NCI-H1436 (cell line): ENCODE measurements around the gene PGM5.
"Not testable (repeated sequence)": the region's sequence is repeated elsewhere in the genome, so short reads cannot be mapped to it uniquely, and the experiment has no call there.

ENCODE experiments used
- DNase-seq: peaks from one replicate; lab custom pipeline; 2025; lab: John Stamatoyannopoulos, UW

The PGM5 gene

DNA sequence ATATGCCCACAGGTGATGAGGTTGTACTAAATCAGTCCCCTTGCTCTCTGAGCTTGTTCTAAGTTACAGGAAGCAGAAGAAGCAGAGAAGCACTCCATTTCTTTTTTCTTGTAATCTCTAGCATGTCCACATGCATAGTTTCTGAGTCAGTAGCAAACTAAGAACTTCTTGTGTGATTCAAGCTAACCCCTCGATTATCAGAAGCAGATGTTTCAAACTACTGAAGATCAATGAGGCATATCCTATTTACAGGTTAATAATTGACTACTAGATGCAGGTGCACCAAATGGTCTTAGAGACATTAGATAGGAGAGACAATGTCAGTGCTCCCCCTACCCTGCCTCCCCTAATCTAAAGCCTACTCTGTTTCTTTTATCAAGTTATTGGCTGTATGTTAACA is 21.3 kb downstream of the PGM5 start:
- not testable (repeated sequence) for DNase-seq

DNA sequence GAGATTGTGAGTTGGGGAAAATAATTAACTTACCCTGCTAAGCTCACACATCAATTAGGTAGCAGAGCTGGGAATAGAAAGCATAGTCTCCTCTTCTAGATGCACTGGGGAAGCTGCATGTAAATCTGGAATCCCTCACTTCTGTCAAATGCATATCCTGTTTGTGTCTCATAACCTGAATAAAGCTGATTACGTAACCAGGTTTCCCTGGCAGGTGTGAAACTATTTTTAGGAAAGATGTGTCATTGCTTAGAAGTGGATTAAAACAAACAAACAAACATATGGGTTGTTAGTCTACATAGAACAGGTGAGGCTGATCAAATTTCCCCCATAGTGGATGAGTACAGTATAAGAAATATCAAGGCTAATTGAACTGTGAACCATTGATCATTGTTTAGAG is 27.5 kb downstream of the PGM5 start:
- DNase-seq, result not testable (repeated sequence)

DNA sequence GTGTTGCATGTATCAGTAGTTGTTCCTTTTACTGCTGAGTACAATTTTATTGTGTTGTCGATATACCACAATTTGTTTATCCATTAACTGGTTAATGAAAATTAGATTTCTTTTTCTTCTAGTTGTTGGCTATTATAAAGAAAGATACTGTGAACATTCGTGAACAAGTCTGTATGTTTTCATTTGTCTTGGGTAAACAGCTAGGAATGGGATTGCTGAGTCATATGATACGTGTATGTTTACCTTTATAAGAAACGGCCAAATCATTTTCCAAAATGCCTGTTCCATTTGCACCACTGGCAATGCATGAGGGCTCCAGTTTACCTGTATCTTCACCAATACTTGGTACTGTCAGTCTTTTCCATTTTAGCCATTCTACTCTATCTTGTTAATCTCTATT is 33.1 kb downstream of the PGM5 start:
- not testable (repeated sequence) for DNase-seq

DNA sequence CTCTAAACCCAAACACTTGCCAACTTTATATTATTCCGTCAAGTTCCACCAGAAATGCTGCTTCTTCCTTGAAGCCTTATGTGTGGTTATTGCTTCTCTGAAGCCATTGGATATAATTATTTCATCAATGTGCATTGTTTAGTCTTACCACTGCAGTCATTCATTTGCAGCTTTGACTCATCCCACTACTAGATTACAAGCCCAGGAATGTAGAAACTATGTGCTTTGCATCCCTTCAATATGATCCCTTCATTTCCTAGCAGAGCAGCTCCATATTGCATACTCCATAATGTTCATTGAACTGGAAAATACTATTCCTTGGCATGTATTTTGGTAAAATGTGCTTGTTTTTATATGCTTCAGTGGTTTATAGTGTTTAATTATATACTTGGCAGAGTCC is 34.3 kb downstream of the PGM5 start:
- DNase-seq, result not testable (repeated sequence)

DNA sequence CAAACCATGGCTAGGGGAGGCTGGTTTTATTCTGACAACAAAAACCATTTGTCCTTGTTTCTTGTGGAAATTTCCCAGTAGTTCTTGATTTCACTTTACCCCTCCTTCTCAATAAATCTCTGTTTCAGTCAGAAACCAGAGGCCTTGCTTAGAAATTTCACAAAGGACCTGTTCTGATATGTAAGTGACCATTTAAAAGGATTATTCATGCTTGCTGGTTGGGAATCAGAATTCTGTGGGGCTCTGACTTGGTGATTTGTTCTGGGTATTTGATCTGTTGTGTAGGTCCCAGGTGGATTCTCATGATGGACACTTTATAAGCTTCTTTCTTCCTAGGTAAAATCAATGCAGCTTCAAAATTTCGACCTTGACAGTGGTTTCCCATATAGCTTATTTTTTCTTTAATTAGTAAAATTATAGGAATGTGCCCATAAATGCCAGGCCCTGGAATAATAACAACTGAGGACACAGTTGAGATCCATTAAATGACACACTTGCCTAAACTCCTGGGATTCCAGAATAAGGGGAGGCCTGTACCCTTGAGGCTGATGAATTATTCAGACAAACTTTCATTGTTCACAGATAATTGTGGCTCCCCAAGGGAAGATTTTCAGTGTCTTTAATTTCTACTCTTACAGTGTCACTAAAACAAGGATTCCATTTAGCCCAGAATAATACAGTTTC is 40.1 kb downstream of the PGM5 start:
- DNase-seq, result not testable (repeated sequence)

DNA sequence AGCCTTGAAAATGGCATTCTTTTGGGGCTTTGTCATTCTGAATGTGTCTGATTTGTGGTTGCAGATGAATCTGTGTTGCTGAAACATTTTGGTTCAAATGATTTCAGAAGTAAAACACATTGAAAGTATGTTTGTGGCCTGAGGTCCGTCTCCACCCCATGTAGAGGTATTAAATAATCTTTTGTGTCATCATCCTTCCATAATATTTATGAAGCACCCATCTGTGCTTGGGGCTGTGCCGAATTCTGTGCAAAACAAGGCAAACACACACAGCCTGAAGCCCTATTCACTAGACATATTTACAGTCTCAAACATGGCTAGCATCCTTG is 40.6 kb downstream of the PGM5 start:
- not testable (repeated sequence) for DNase-seq

DNA sequence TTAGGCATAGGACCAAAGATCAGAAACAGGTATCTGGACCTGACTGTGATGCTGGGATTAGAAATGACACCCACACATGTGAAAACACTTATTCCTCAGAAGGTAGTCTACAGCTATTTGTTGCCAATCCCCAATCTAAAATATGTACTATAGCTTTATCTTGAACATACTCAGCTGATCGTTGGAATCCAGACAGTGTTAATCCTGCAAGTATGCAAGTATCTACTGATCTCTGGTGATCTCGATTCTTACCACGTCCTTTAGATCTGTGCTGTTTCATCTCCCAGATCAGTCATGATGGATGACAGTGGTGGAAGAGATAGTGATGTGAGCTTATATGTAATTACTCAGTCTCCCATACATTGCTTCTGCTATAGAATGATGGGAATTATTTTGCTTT is 41.4 kb downstream of the PGM5 start:
- not testable (repeated sequence) for DNase-seq

DNA sequence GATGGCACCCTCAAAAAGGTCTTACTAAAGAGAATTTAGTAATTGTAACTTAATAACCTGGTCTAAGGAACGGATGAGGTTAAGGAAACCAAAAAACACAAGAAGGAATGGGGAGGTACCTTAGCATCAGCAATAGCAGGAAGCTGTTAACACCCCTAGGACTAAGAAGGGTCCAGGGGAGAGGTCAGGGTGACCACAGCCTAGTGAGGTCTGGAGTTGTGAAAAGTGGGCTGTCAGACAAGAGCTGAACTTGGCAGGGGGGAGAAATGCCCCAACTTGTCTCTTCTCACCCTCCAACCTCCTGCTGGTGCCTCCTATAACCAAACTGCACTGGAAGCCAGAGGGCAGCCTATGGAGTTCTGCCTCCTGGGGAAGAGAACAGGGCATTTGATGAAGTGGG is 41.9 kb downstream of the PGM5 start:
- DNase-seq, result not testable (repeated sequence)

DNA sequence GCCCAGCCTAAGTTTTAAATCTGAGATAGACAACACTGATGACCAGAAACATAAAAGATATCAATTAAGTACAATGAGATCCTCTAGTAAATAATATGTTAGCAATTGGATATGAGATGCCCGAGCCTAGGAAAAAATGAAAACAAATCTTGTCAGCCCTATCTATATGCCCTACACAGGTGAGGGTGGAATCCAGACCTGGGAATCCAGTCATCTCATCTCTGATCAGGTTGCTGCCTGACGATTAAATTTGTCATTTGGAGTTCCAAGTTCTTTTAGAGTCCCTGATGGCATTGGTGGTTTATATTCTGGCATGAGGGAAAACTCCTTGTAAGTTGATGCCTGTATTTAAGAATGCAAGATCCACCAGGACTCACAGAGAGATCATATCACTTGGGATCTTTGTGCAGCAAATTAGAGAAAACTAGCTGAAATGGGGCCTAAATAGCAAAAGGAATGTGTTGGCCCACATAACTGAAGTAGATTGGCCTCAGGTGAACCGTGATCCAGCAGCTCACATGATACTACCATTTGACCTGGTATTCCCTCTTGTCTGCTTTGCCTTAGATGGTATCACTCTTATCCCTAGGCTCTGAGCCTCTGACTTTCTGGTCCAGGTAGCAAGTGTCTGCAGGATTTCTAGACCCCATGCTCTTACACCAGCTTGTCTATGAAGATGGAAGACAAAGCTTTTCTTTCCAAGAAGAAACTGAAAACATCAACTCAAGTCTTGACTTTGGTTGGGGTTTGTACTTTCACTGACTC is 48.2 kb downstream of the PGM5 start:
- not testable (repeated sequence) for DNase-seq

DNA sequence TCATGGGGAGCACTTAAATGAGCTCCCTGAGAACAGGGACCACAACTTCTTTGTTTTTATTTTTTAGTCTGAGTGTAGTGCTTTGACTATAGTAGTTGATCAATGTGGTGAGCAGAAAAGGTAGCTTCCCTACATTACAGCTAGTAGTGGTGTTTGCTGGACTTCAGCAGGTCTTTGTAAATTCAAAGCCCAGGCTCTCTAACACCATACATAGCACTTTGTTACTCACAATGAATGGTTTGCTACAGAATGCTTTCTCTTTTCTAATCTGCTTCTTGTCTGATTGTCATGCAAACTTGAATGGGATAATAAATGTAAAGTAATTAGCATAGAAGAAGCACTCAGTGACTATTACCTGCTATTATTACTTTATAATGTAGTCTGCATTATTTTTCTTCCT is 55.5 kb downstream of the PGM5 start:
- not testable (repeated sequence) for DNase-seq

DNA sequence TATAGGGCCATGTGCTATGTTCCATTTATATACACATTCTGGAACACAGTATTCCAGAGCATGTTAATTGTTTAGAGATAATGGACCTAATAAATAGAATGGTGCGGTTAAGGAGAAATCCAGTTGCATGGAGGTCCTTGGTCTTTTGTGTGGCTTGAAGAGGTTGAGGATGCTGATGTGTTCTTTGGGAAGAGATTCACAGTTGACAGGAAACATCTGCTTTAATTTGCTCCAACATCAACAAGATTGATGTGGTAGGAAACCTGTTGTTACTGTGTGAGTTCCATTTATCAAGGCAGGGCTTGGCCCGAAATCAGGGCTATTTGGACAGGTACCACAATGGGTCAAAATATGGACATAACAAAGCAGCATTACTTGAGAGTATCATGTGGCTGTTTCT is 56.3 kb downstream of the PGM5 start:
- DNase-seq, result not testable (repeated sequence)

DNA sequence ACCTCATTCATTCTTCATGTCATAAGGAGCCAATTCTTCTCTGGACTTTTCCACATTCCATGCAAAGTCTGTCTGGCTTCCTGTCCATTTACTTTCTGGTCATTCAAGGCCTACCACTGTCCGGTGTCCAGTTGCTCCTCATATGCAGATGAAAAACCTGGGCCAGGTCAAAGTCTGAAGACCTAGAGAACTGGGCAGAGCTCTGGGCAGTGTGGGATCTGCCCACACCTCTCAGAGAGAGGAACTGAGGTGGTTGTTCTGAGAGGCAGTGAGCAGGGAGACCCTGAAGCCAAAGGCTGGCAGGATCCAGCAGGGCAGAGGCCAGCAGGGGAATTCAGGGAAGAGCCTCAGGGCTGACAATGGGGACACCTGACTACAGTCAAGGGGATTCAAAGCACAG is 58.7 kb downstream of the PGM5 start:
- DNase-seq, result not testable (repeated sequence)

DNA sequence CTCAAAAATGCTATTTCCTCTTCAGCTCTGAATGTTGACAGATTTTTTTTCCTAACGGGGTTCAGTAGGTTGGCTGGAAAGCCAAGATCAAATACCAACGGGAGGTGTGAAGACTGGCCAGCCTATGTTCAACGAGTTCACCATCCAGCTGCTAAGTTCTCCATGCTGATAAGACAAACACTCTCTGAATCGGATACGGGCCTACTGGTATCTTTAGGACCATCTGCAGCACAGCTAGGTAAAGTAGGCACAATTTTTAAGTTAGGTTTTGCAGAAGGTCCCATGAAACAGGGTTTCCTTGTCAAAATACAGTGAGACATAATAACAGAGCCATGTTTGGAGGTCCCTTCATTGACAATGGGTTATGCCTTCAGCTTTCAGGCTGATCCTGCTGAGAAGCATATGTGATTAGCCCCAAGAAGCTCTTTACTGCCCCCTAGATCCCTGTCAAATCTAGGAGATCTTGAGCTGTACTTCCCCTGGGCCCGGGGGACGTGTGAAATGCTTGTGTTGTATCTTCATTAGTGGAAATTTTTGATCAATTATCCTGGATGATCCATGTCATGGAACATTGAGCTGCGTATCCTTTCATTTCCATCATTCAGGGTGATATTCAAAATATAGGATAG is 60.6 kb downstream of the PGM5 start:
- no peak for DNase-seq

DNA sequence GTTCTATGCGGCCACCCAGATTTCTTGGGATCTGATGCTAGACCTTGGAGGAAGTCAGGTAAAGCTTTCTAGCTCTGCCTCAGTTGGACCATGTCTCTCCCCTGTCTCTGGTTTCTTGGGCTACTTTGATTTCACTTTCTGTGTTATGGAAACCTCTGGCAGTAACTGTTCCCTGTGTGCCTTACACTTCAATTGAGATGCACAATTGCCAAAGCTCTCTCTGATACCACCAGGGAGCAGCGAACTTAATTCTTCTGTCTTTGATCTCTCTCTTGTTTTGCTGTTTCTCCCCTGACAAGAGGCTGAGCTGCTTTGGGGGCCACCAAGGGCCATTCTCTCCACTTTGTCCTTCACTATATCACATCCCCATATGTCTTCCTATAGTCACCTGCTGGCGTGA is 61.4 kb downstream of the PGM5 start:
- DNase-seq, result no peak

DNA sequence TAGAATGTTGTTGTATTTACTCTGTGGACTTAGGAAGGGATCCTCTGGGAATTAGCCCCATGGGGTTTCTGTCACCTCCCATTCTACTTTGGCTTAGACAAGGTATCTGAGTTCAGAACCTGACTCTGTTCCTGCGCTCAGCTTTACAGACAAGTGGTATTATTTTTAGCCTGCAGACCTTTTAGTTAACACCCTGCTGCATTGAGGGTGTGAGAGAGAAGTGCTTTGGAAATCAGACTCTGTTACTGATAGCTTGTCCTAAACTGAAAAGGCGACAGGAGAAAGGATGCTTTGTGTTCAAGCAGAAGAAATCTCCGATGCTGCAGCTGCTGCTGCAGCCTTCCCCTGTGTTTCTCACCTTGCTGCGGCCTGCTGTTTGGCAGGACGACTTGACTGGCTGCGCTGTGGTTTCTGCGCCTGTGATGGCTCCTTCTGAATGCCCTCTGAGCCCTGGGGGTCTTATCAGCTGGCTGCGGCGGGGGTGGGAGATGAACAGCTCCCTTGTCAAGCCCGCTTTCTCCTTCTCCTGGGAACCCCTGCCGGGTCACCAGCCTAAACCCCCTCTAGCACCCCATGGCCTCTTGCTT is 61.9 kb downstream of the PGM5 start:
- DNase-seq, result no peak

DNA sequence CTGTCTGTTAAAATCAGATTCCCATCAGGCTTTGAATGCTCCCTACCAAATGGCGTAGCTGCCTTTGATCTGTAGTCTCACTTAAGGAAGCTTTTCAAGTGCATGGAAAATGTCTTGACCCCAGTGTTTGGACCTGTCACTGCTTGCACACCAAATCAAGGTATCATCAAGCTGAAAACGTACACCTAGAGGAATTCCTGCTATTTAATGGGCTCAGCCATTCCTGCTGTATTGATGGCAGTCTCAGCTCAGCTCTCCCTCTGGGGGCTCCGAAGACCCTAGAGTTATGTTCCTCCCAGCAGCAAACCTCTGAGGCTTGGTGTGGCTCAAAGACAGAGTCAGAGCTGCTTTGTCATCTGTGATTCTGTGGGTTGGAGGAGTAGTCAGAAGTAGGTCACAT is 63.5 kb downstream of the PGM5 start:
- no peak for DNase-seq

DNA sequence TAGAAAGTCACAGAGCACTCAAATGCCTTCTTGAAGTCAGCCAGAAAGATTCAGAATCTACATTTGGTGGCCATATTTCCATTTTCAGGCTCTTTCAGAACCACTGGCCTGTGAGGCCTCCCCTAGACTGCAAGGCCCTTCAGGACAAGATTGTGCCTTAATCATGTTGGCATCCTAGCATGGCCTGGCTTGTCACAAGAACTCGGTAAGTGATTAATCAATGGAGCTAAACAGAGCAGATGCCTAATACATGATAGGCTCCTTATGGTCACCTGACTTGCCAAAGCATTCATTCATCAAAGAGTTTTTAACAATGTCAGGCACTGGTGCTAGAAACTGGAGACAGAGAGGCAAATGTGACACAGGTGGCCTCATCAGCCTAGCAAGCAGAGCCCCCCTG is 70.3 kb downstream of the PGM5 start:
- no peak for DNase-seq

DNA sequence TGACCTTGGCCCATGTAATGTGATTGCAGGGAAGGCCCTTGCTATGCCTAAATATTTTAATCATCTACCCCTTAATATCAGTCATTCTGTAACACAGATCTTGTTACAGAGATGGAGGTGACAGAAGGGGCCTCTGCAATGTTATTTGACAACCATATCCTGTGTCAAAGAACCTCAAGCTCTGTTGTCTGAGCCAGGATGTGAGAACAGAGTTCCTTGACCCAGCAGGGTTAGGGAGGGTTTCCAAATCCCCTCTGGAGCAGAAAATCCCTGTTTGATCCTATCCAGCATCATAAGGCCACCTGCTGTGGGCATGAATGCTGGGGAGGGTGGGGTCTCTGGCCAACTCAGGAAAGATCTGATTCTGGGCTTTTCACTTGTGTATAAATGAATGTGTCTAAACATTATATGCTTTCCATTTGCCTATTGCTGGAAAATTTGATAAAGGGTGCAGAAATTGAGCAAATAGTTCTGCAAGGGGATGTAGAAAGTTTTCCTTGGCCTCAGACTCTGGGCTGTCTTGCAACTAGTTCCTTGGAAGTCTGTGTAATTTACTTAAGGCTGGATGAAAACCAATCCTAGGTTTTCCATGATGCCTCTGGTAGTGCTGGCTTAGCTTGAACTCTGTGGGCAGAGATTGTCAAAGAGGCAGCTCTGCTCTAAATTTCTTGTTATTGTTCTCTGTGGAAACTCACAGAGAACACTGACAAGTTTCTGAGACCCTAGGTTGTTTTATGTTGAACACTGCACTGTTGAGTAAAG is 71.0 kb downstream of the PGM5 start:
- no peak for DNase-seq

DNA sequence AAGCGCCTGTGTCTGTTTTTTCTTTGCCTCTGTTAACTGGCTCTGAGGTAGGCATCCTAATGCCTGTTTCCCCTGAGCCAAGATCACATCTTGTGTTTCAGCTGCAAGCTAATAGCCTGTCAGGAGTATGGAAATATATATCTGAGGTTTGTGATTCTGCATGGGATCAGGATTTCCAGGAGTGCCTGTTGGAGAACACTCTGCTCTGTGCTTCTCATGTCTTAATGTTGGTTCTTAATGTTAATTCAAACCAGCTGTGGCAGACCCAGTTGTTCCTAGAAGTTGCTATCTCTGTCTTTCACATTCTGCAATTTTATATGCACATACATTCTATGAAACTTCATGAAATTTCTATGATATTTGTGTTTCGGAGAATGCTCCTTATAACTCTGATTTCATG is 72.1 kb downstream of the PGM5 start:
- no peak for DNase-seq

DNA sequence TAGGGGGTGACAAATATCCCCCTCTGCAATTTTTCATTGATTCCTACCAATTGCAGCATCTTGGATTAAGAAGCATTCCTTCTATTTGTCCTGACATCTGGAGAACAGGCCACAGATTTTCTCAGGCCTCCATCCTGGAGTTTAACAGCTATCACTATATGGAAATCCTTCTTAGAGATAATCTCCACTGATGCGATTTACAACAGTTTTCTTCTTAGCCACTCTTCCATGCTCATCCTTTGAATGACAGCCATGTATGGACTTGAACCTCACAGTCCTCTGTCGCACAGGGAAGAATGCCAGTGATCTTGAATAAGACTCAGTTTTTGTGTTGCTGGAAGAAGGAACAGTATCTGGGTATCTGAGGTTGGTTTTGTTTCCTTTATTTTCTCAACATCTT is 73.2 kb downstream of the PGM5 start:
- DNase-seq, result no peak

DNA sequence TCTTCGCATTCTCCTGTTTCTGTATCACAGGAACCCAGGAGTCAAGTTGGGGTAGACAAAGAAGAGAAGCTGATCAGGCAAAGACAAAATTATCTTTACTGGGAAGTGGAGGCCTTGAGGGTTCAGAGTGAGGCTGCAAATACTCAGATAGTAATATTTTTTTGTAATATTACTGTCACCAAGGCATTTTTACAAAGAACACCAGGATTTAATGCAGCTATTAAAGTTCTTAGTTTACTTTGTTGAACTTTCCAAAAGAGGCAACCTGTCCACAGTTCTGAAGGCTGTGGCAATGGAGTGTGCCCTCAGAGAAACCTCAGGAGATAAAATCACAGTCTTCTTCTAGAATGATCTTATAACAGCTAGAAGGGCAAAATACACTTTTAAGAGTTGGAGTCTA is 74.9 kb downstream of the PGM5 start:
- no peak for DNase-seq

DNA sequence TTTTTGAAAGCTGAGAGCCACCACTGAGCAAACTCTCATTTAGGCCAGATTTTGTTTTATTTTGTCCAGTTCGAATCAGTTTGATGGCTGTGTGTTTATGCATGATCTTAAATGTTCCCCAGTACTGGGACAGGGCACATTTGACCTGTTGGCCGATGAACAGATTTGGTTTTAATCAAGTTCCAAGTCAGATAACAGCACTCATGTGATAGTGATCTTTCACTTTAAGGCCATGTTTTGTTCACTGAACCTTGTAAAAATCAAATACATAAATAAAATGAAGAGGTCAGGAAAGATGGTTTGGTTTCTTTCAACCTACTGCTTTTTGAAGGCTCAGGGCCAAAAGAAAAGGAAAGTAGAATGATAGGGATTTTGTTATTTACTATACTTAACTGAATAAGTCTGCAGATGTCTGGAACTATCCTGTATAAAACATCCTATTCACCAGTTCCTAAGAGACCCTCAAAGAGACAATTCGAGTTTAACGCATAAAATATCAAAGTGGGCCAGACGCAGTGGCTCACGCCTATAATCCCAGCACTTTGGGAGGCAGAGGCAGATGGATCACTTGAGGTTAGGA is 77.2 kb downstream of the PGM5 start:
- no peak for DNase-seq
